Daoy (cell line): ENCODE data around the gene CLDN6. TPM values are rescaled to one million over a fixed set of nuclear protein-coding genes. Genes with fewer than 3 reads are reported as not detected.

Source experiments
- DNase-seq: peaks from one replicate; pipeline ENCODE4 v3.0.0-alpha.2; 2015; ENCODE audit warnings: low read depth
- total RNA-seq: library from RNA; depleted of rRNA; stranded (reverse); fragments of >200 nt; shearing (Covaris generic); gene quantifications from 2 replicates; pipeline ENCODE4 v1.2.3, GENCODE V29; 2014

The CLDN6 gene
- total RNA-seq, 1 experiment from 2014 or later, result not detected

GRCh38 chr16:3051494-3051893 is 33.5 kb upstream of the CLDN6 start:
- DNase-seq, result no peak

GRCh38 chr16:3051009-3051408 is 33.0 kb upstream of the CLDN6 start:
- DNase-seq, result no peak

DNA sequence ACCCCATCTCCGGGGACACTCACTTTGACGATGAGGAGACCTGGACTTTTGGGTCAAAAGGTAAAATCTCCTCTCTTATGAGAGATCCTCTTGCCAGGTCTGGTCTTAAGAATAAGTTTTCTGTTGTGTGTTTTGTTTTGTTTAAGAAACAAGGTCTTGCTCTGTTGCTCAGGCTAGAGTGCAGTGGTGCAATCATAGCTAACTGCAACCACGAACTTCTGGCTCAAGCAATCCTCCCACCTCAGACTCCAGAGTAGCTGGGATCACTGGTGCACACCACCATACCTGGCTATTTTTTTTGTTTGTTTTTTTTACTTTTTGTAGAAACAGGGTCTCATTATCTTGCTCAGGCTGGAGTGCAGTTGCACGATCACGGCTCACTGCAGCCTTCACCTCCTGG is 32.5 kb upstream of the CLDN6 start:
- no peak for DNase-seq

- no peak for DNase-seq
These were observed 32.0 kb upstream of the CLDN6 start for GRCh38 chr16:3049921-3050481.

- no peak for DNase-seq
These were observed 29.4 kb upstream of the CLDN6 start for GRCh38 chr16:3047387-3047720.

DNA sequence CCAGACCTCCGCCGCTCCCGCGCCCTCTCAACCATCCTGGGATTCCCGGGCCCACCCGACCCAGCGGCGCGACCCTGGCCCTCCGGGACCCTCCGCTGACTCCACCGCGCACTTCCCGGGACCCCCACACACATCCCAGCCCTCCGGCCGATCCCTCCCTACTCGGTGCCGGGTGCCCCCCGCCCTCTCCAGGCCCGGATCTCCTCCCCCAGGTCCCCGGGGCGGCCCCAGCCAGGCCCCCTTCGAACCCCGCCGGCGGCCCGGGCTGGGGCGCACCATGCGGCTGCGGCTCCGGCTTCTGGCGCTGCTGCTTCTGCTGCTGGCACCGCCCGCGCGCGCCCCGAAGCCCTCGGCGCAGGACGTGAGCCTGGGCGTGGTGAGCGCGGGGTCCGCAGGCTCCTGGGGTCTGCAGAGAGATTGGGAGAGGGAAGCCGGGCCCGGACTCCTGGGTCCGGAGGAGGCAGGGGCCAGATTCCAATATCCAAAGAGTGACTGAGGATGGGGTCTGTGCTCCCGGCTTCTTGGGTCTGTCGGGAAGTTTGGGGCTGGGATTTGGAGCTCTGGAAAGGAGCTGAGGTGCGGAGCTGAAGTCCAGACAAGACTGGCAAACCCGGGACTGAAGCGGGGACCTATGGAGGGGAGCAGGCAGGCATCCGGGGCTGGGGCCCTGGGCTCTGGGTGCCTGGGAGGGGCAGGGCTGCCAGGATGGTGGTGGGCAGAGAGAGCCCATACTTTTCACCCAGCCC is 28.8 kb upstream of the CLDN6 start:
- DNase-seq, result no peak

DNA sequence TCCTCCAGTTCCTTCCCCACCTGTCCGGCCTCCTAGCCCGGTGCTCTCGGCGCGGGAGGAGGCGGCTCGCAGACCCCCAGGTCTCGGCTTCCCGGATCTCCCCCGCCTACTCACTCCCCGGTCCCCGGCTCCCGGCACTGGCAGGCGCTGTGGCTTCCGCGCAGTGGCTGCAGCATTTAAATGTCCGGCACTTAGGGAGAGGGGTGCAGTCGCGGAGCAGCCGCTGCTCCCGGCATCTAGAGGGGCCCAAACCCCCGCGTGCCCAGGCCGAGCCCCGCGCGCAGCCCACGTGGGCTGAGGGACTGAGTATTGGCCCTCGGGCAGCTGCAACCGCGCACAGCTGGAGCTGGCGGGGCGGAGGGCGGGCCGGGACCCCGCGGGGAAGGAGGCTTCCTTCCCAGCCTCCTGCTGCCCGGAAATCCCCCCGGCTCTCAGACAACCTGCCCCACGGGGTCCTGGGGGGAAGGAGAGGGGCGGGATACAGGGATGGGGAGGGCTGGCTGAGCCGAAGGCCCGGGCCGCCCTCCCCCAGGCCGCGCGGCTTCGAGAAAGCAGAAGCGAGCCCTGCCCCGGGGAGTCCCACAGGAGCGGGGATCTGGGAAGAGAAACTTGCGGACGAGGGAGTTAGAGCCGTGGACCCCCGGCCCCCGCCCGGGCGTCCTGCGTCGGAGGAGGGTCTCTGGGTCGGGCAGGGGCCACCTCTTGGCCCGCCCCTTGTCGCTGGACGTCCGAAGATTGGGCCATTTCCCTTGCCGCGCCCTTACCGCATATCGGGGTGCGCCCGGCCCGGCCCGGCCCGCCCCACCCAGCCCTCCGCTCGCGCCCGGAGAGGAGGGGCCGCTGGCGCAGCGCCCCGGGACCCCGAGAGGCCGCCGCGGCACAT is 28.0 kb upstream of the CLDN6 start, which contains the start of gene MMP25:
MMP25 (plus strand) TSS at position 804 of the 883 bp plus-strand sequence. CDS start 357 bp downstream, outside the sequence.
- DNase-seq, result no peak

GRCh38 chr16:3044708-3045107 is 26.7 kb upstream of the CLDN6 start:
- no peak for DNase-seq

- no peak for DNase-seq
These were observed 24.4 kb upstream of the CLDN6 start for GRCh38 chr16:3042376-3042775.

GRCh38 chr16:3038896-3039295 is 20.9 kb upstream of the CLDN6 start:
- DNase-seq, result no peak

GRCh38 chr16:3038256-3038655 is 20.3 kb upstream of the CLDN6 start:
- DNase-seq, result no peak

DNA sequence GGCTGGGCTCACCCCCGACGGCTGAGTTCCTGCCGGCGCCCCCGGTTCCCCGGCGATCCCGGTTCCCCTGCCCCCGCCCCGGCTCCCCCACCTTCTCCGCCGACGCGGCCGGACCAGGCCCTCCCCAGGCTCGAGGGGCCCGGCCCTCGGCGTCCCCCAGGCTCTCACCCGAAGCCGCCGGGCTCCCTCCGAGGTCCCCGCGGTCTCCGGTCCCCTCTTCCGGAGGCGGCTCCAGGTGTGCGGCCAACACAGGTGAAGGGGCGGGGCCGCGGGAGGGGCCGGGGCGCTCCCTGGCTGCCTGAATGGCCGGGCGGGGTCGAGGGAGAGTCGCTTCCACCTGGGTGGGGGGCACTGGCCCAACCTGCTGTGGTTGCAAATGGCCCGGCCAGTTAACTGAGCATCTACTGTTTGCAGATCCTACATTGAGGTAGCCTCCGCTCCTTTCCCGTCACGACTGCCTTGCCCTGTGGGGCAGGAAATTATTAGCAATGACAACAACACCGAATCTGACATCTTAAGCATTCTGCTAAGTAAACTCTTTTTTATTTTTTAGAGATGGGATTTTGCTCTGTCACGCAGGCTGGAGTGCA is 18.8 kb upstream of the CLDN6 start, which contains the start of gene BICDL2:
BICDL2 (minus strand) TSS at position 219 of the 590 bp plus-strand sequence. CDS start 1,448 bp downstream, outside the sequence.
- DNase-seq, result no peak

- no peak for DNase-seq
These were observed 18.2 kb upstream of the CLDN6 start for GRCh38 chr16:3035972-3036725.

DNA sequence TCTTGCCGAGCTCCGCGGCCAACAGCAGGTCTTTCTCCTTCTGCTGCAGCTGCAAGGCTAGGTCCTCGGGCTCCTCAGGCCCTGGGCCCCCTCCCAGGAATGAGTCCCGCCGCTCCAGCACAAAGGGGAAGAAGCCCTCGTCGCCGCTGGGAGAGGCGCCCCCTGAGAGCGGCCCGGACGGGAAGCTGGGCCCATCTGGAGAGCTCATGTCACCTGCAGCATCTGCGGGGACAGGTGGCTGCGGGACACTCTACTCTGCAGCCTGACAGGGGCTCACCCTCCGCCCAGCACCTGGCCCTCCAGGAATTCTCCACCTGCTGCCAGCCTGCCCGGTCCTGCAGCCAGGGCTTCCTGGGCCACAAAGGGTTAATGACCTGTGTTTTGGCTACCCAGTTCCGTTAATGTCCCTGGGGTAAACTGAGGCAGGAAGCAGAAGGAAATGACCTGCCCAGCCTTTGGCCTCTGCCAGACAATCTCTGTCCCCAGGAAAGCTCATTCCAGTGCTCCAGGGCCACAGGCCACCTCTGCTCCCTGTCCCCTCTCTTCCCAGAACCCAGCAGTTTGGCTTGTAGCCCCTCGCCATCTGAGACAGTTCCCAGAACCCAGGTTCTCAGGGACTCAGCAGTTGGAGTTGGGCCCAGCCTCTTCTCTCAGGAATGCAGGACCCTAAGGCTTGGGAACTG is 17.4 kb upstream of the CLDN6 start:
- no peak for DNase-seq

DNA sequence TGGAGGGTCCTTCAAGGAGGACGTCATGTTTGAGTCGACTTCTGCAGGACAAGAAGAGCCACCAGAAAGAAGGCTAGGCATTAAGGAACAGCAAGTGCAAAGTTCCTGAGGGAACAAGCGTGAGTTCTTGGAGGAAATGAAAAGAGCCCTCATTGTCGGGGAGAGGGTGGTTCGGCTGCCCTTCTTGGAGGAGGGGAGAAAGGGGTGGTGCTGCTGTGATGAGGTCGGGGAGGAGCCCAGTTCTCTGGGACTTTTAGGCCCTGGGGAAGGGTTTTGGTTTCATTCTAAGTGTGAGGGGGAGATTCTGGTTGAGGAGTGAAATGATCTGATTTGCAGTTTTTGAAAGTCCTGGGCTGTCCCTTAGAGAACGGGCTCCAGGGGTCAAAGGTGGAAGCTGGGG is 14.6 kb upstream of the CLDN6 start:
- no peak for DNase-seq

GRCh38 chr16:3030222-3031212 is 12.5 kb upstream of the CLDN6 start:
- DNase-seq, result no peak

DNA sequence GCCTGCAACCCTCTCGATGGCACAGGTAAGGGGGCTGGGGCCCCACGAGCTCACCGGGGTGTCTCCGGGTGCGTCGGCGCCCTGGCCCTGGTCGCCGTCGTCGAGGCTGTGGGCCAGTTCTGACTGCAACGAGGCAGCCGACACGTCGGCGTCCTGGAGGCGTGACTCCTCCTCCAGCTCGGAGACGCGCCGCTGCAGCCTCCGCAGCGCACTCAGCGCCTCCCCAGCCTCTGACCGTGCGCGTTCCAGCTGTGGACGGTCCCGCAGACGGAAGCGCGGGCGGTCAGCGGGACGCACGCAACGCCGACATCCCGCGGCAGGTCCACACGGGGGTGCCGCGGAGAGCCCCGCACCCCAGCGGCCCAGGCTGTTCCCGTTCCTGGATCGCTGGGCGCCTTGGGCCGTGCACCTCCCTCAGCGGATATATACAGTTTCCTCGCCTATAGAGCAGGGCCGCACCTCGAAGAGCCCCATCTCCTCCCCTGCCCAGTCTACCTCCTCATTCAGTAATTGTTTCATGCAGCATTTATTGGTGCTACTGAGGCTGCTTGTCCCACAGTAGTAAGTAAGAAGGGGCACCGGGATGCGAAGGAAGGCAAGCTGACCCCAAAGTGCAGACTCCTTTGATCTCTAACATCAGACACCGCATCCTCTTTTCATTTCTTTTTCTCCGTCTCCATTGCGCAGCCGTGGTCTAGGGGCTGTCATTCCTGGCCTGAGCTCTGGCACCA is 11.7 kb upstream of the CLDN6 start:
- DNase-seq, result no peak

GRCh38 chr16:3028716-3029319 is 10.8 kb upstream of the CLDN6 start:
- DNase-seq, result no peak
